HEK293 (cell line): ENCODE measurements around the gene TOX4.
A peak's percentile ranks its signal among the peaks of the same experiment; 100 is the strongest.

ENCODE experiments used
- EGR2 ChIP-seq: fragments of 450-650 bp; formaldehyde crosslinking; IDR thresholded peaks from 2 replicates; pipeline ENCODE4 v1.5.1; 2016; ENCODE audit warnings: low read depth, missing biosample characterization, missing genetic modification characterization
- KLF8 ChIP-seq: fragments of 450-650 bp; formaldehyde crosslinking; IDR thresholded peaks from 2 replicates; pipeline ENCODE4 v1.5.1; 2016; ENCODE audit warnings: missing biosample characterization, missing genetic modification characterization
- MZF1 ChIP-seq: fragments of 450-650 bp; formaldehyde crosslinking; IDR thresholded peaks from 2 replicates; pipeline ENCODE4 v1.5.1; 2017; ENCODE audit warnings: missing biosample characterization, missing genetic modification characterization, borderline replicate concordance
- SP7 ChIP-seq: fragments of 450-650 bp; formaldehyde crosslinking; IDR thresholded peaks from 2 replicates; pipeline ENCODE4 v1.5.1; 2016; ENCODE audit warnings: missing biosample characterization, missing genetic modification characterization
- ZNF132 ChIP-seq: fragments of 450-650 bp; formaldehyde crosslinking; IDR thresholded peaks from 2 replicates; pipeline ENCODE4 v1.5.1; 2017; ENCODE audit warnings: missing biosample characterization, missing genetic modification characterization, borderline replicate concordance
- ZNF138 ChIP-seq: fragments of 450-650 bp; formaldehyde crosslinking; IDR thresholded peaks from 2 replicates; pipeline ENCODE4 v1.5.1; 2016; ENCODE audit warnings: missing biosample characterization, missing genetic modification characterization, borderline replicate concordance
- ZNF18 ChIP-seq: fragments of 450-650 bp; formaldehyde crosslinking; IDR thresholded peaks from 2 replicates; pipeline ENCODE4 v1.5.1; 2016; ENCODE audit warnings: missing biosample characterization, missing genetic modification characterization
- ZNF26 ChIP-seq: fragments of 450-650 bp; formaldehyde crosslinking; IDR thresholded peaks from 2 replicates; pipeline ENCODE4 v1.5.1; 2016; ENCODE audit warnings: missing biosample characterization, missing genetic modification characterization
- ZNF366 ChIP-seq: fragments of 450-650 bp; formaldehyde crosslinking; conservative IDR thresholded peaks from 2 replicates; pipeline ENCODE4 v1.5.1; 2016; ENCODE audit warnings: missing biosample characterization, missing genetic modification characterization
- ZNF560 ChIP-seq: fragments of 450-650 bp; formaldehyde crosslinking; IDR thresholded peaks from 2 replicates; pipeline ENCODE4 v1.5.1; 2017; ENCODE audit warnings: missing biosample characterization, missing genetic modification characterization, borderline replicate concordance
- ZNF596 ChIP-seq: fragments of 450-650 bp; IDR thresholded peaks from 2 replicates; pipeline ENCODE4 v1.5.0; 2018; ENCODE audit warnings: missing biosample characterization, mild to moderate bottlenecking, missing genetic modification characterization, moderate library complexity
- ZNF629 ChIP-seq: fragments of 450-650 bp; formaldehyde crosslinking; IDR thresholded peaks from 2 replicates; pipeline ENCODE4 v1.5.1; 2017; ENCODE audit warnings: missing biosample characterization, missing genetic modification characterization
- ZNF660 ChIP-seq: fragments of 450-650 bp; IDR thresholded peaks from 2 replicates; pipeline ENCODE4 v1.5.1; 2018; ENCODE audit warnings: missing biosample characterization, mild to moderate bottlenecking, missing genetic modification characterization
- ZNF707 ChIP-seq: fragments of 450-650 bp; formaldehyde crosslinking; IDR thresholded peaks from 2 replicates; pipeline ENCODE4 v1.5.1; 2016; ENCODE audit warnings: missing biosample characterization, missing genetic modification characterization
- ZNF785 ChIP-seq: fragments of 450-650 bp; formaldehyde crosslinking; IDR thresholded peaks from 2 replicates; pipeline ENCODE4 v1.5.1; 2016; ENCODE audit warnings: missing biosample characterization, missing genetic modification characterization
- ZNF791 ChIP-seq: fragments of 450-650 bp; formaldehyde crosslinking; IDR thresholded peaks from 2 replicates; pipeline ENCODE4 v1.5.1; 2016; ENCODE audit warnings: missing biosample characterization, missing genetic modification characterization
- ZSCAN30 ChIP-seq: fragments of 450-650 bp; IDR thresholded peaks from 2 replicates; pipeline ENCODE4 v1.5.1; 2018; ENCODE audit warnings: missing biosample characterization, mild to moderate bottlenecking, missing genetic modification characterization, moderate library complexity
- TF ChIP-seq, protein P1 (sequence below): fragments of 450-650 bp; formaldehyde crosslinking; IDR thresholded peaks from 2 replicates; pipeline ENCODE4 v1.5.1; 2016; ENCODE audit warnings: missing biosample characterization, missing genetic modification characterization, low read depth
- TF ChIP-seq, protein P2 (sequence below): fragments of 450-650 bp; formaldehyde crosslinking; IDR thresholded peaks from 2 replicates; pipeline ENCODE4 v1.5.1; 2017; ENCODE audit warnings: missing biosample characterization, missing genetic modification characterization
- TF ChIP-seq, protein P3 (sequence below): fragments of 450-650 bp; formaldehyde crosslinking; IDR thresholded peaks from 2 replicates; pipeline ENCODE4 v1.5.1; 2016; ENCODE audit warnings: missing biosample characterization, missing genetic modification characterization
- TF ChIP-seq, protein P4 (sequence below): fragments of 450-650 bp; formaldehyde crosslinking; IDR thresholded peaks from 2 replicates; pipeline ENCODE4 v1.5.1; 2016; ENCODE audit warnings: missing biosample characterization, missing genetic modification characterization
- TF ChIP-seq, protein P5 (sequence below): fragments of 450-650 bp; formaldehyde crosslinking; IDR thresholded peaks from 2 replicates; pipeline ENCODE4 v1.5.1; 2016; ENCODE audit warnings: missing biosample characterization, missing genetic modification characterization

TOX4 gene

DNA sequence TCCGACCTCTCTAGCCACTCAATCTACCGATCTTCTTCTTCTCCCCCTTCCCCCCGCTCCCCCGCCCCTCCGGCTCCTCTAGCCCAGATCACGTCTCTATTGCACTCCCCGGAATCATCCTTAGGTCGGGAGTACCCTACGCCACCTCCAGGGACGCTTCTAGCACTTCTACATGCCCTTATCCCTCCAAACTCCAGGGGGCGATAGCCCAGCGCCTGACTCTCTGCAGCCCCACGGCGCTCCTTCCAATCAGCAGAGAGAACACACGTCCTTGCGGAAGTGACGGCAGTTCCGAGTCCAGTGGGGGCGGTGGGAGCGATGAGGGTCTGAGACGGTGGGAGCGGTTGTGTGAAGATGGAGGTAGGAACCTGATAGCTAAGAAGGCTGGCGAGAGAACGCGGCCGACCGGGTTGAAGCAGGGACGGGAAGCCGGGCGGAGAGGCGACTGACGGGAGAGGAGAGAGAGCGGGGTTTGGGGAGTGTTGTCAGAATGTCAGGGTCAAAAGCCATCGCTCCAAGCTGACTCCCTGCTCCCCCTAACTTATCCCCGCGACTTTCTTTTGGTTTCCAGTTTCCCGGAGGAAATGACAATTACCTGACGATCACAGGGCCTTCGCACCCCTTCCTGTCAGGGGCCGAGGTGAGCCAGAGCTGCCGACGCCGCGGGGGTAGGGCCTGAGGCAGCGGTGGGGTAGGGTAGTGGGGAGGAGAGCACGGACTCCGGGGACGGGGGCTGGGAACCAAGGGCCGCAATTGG lies at the start of gene TOX4, which contains the start of gene RAB2B (continued):
- TF ChIP-seq, protein P1, sequence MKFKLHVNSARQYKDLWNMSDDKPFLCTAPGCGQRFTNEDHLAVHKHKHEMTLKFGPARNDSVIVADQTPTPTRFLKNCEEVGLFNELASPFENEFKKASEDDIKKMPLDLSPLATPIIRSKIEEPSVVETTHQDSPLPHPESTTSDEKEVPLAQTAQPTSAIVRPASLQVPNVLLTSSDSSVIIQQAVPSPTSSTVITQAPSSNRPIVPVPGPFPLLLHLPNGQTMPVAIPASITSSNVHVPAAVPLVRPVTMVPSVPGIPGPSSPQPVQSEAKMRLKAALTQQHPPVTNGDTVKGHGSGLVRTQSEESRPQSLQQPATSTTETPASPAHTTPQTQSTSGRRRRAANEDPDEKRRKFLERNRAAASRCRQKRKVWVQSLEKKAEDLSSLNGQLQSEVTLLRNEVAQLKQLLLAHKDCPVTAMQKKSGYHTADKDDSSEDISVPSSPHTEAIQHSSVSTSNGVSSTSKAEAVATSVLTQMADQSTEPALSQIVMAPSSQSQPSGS (tag by site-specific recombination): peak; percentile 67
- TF ChIP-seq ZNF785 (tag by site-specific recombination) (no peak), EGR2 (tag by site-specific recombination) (peak; percentile 65; the same call in 1 of the 2 replicates), SP7 (tag by site-specific recombination) (peak; percentile 74), MZF1 (tag by site-specific recombination) (no peak), ZNF629 (tag by site-specific recombination) (peak; percentile 89), ZNF18 (peak; percentile 99), ZNF366 (peak; percentile 63), ZNF26 (no peak), ZNF560 (tag by site-specific recombination) (no peak), ZNF596 (tag by site-specific recombination) (no peak), KLF8 (peak; percentile 89), ZNF660 (tag by site-specific recombination) (no peak), ZNF132 (tag by site-specific recombination) (no peak), ZSCAN30 (no peak), ZNF138 (no peak), ZNF707 (tag by site-specific recombination) (no peak), ZNF791 (tag by site-specific recombination) (no peak)
- TF ChIP-seq, protein P2, sequence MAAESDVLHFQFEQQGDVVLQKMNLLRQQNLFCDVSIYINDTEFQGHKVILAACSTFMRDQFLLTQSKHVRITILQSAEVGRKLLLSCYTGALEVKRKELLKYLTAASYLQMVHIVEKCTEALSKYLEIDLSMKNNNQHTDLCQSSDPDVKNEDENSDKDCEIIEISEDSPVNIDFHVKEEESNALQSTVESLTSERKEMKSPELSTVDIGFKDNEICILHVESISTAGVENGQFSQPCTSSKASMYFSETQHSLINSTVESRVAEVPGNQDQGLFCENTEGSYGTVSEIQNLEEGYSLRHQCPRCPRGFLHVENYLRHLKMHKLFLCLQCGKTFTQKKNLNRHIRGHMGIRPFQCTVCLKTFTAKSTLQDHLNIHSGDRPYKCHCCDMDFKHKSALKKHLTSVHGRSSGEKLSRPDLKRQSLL: no peak
- TF ChIP-seq, protein P3, sequence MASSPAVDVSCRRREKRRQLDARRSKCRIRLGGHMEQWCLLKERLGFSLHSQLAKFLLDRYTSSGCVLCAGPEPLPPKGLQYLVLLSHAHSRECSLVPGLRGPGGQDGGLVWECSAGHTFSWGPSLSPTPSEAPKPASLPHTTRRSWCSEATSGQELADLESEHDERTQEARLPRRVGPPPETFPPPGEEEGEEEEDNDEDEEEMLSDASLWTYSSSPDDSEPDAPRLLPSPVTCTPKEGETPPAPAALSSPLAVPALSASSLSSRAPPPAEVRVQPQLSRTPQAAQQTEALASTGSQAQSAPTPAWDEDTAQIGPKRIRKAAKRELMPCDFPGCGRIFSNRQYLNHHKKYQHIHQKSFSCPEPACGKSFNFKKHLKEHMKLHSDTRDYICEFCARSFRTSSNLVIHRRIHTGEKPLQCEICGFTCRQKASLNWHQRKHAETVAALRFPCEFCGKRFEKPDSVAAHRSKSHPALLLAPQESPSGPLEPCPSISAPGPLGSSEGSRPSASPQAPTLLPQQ (tag by site-specific recombination): peak; percentile 51
- TF ChIP-seq, protein P4, sequence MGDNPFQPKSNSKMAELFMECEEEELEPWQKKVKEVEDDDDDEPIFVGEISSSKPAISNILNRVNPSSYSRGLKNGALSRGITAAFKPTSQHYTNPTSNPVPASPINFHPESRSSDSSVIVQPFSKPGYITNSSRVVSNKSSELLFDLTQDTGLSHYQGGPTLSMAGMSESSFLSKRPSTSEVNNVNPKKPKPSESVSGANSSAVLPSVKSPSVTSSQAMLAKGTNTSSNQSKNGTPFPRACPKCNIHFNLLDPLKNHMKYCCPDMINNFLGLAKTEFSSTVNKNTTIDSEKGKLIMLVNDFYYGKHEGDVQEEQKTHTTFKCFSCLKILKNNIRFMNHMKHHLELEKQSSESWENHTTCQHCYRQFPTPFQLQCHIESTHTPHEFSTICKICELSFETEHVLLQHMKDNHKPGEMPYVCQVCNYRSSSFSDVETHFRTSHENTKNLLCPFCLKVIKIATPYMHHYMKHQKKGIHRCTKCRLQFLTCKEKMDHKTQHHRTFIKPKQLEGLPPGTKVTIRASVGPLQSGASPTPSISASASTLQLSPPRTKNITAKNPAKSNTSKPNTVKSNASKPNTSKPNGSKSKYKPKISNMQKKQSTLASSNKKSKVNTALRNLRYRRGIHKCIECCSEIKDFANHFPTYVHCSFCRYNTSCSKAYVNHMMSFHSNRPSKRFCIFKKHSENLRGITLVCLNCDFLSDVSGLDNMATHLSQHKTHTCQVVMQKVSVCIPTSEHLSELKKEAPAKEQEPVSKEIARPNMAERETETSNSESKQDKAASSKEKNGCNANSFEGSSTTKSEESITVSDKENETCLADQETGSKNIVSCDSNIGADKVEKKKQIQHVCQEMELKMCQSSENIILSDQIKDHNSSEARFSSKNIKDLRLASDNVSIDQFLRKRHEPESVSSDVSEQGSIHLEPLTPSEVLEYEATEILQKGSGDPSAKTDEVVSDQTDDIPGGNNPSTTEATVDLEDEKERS (tag by site-specific recombination): no peak
- TF ChIP-seq, protein P5, sequence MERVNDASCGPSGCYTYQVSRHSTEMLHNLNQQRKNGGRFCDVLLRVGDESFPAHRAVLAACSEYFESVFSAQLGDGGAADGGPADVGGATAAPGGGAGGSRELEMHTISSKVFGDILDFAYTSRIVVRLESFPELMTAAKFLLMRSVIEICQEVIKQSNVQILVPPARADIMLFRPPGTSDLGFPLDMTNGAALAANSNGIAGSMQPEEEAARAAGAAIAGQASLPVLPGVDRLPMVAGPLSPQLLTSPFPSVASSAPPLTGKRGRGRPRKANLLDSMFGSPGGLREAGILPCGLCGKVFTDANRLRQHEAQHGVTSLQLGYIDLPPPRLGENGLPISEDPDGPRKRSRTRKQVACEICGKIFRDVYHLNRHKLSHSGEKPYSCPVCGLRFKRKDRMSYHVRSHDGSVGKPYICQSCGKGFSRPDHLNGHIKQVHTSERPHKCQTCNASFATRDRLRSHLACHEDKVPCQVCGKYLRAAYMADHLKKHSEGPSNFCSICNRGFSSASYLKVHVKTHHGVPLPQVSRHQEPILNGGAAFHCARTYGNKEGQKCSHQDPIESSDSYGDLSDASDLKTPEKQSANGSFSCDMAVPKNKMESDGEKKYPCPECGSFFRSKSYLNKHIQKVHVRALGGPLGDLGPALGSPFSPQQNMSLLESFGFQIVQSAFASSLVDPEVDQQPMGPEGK: peak; percentile 91
